ENCODE results near the gene SH3BP5. TPM values are rescaled to one million over a fixed set of nuclear protein-coding genes. Genes with fewer than 3 reads are reported as not detected.

SH3BP5 gene
- total and polyA plus RNA-seq, 2 experiments from 2014 or later = 15.9 to 16.3 TPM

DNA sequence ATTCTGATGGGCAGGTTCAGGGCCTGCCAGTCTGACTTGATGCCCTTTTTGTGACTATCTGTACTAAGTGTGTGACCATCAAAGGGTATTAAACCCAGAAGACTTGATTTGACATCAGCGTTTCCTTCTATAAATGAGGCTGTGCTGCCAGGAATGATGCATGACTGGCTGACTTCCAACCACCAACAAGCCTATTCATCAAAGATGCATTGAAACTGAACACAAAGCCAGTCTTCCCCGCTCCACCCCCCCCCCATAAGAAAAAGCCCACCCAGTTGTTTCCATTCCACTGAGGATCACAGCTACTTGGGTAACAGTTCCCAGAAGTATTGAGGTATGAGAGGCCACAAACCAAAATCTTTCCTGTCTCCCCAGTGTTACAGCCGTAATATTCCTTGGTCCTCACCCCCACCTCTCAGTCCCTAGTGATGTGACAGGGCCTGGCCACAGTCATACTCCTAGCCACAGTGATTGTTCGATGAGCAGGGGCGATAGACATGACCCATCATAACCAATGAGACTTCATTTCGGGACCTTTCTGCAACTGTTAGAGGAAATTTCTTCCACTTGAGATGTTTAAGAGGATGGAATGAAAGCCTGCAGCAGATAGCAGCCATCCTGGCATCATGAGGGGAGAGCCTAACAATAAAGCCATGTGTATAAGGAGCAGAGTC lies 22.6 kb downstream of the SH3BP5 start:
- no peak for TF ChIP-seq EZH2phosphoT487 (IDR thresholded peaks at IDR 0.05; ENCODE audit: low read depth, severe bottlenecking, unreplicated experiment)
- no peak for TF ChIP-seq CTCF (IDR thresholded peaks at IDR 0.05; ENCODE audit: poor library complexity)
- no peak for TF ChIP-seq EZH2 (IDR thresholded peaks at IDR 0.05; ENCODE audit: borderline replicate concordance)
- H3K4me3 ChIP-seq = no peak overlapping the region
- no peaks in the 10 kb centered on the region for H4K20me1 ChIP-seq (ENCODE audit: insufficient read depth, poor library complexity, severe bottlenecking)
- H3K4me2 ChIP-seq = peak overlapping the region; percentile 39
- no peaks in the 10 kb centered on the region for H3K36me3 ChIP-seq (replicated peaks; ENCODE audit: insufficient read depth, low read depth)
- WGBS (ENCODE audit: low lambda C conversion rate, missing lambda C conversion rate) = 82% methylated on average over 6 of the region's 6 CpGs
- peaks cover 40% of the 10 kb centered on the region for H3K79me2 ChIP-seq
- no peak overlapping the region for H2AFZ ChIP-seq
- H3K9me2 ChIP-seq (replicated peaks; ENCODE audit: insufficient read depth) = no peaks in the 10 kb centered on the region
- H3K27ac ChIP-seq = peak overlapping the region; percentile 93
- DNase-seq (ENCODE audit: low spot score) = no peak
- no peaks in the 10 kb centered on the region for H3K9me3 ChIP-seq (ENCODE audit: low read depth)
- H3K27me3 ChIP-seq = no peaks in the 10 kb centered on the region
- peaks cover 43% of the 10 kb centered on the region for H3K4me1 ChIP-seq (ENCODE audit: insufficient read depth)

DNA sequence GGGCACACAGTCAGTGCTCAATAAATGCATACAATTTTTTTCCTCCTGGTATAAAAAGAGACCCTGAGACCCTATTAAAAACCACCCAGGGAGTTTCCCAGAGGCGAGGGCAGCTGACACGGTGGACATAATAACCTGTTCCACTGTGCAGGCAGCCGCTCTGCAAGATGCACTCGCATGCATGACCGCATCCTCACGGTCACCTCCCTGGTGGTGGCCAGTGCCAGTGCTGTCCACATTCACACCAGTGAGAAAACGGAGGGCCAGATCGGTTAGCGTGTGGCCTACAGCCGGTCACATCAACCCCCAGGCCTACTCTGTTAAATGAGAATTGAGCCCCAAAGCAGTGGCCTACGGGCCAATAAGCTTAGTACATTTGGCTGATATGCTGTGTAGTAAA lies 24.8 kb downstream of the SH3BP5 start:
- Histone ChIP-seq H3K36me3 (replicated peaks; ENCODE audit: insufficient read depth, low read depth) (no peaks in the 10 kb centered on the region), H3K27ac (peak overlapping the region; percentile 93), H4K20me1 (ENCODE audit: insufficient read depth, poor library complexity, severe bottlenecking) (no peaks in the 10 kb centered on the region), H3K9me2 (replicated peaks; ENCODE audit: insufficient read depth) (no peaks in the 10 kb centered on the region), H3K79me2 (peaks cover 26% of the 10 kb centered on the region), H2AFZ (no peak overlapping the region), H3K27me3 (no peaks in the 10 kb centered on the region), H3K9me3 (ENCODE audit: low read depth) (no peaks in the 10 kb centered on the region), H3K4me2 (no peak overlapping the region), H3K4me3 (no peak overlapping the region), H3K4me1 (ENCODE audit: insufficient read depth) (peaks cover 43% of the 10 kb centered on the region)
- TF ChIP-seq CTCF (IDR thresholded peaks at IDR 0.05; ENCODE audit: poor library complexity) (no peak), EZH2phosphoT487 (IDR thresholded peaks at IDR 0.05; ENCODE audit: low read depth, severe bottlenecking, unreplicated experiment) (no peak), EZH2 (IDR thresholded peaks at IDR 0.05; ENCODE audit: borderline replicate concordance) (no peak)
- 93% methylated on average over 11 of the region's 11 CpGs for WGBS (ENCODE audit: low lambda C conversion rate, missing lambda C conversion rate)
- DNase-seq (ENCODE audit: low spot score) = no peak

- no peaks in the 10 kb centered on the region for H3K9me3 ChIP-seq (ENCODE audit: low read depth)
- H4K20me1 ChIP-seq (ENCODE audit: insufficient read depth, poor library complexity, severe bottlenecking) = no peaks in the 10 kb centered on the region
- no peak for DNase-seq (ENCODE audit: low spot score)
- no peak overlapping the region for H3K4me2 ChIP-seq
- H3K27ac ChIP-seq = no peak overlapping the region
- H3K4me3 ChIP-seq = no peak overlapping the region
- no peaks in the 10 kb centered on the region for H3K36me3 ChIP-seq (replicated peaks; ENCODE audit: insufficient read depth, low read depth)
- H3K4me1 ChIP-seq (ENCODE audit: insufficient read depth) = peaks cover 43% of the 10 kb centered on the region
- no peaks in the 10 kb centered on the region for H3K9me2 ChIP-seq (replicated peaks; ENCODE audit: insufficient read depth)
- no peak for TF ChIP-seq CTCF (IDR thresholded peaks at IDR 0.05; ENCODE audit: poor library complexity)
- no peak for TF ChIP-seq EZH2phosphoT487 (IDR thresholded peaks at IDR 0.05; ENCODE audit: low read depth, severe bottlenecking, unreplicated experiment)
- no peak for TF ChIP-seq EZH2 (IDR thresholded peaks at IDR 0.05; ENCODE audit: borderline replicate concordance)
- 93% methylated on average over 5 of the region's 5 CpGs for WGBS (ENCODE audit: low lambda C conversion rate, missing lambda C conversion rate)
- no peaks in the 10 kb centered on the region for H3K27me3 ChIP-seq
- no peak overlapping the region for H2AFZ ChIP-seq
- H3K79me2 ChIP-seq = peaks cover 21% of the 10 kb centered on the region
Observed at GRCh38 chr3:15306979-15307359, 25.4 kb downstream of the SH3BP5 start.

Data from hepatocyte (in vitro differentiated cells).